ENCODE measurements around the gene CCDC34. TPM values are rescaled to one million over a fixed set of nuclear protein-coding genes. Genes with fewer than 3 reads are reported as not detected.

The CCDC34 gene
- total RNA-seq, 1 donor from 2014 or later: 10.1 TPM

DNA sequence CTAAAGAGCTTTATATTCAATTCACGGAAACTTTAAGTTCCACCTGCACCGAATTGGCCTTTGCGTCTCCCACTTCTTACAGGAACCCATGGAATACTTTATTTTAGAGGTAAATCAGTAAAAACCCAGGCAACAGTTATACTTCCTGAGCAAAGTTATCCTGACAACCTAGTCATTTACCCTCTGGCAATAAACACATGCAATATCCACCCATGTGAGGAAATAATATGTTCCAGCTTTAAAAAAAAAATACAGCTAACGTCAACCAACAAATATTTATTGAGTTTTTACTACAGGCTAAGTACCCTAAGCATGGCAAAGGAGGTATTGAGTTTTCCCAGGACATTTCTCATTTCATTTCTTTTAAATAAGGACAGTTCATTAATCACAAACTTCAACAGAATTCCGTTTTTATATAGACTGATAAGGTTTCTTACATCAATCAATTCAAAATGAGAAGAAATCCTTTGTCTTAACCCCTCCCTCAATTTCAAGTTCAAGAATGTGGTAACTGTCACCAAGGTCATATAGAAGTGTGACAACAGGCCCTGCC, 38.3 kb upstream of the CCDC34 start:
- Mint-ChIP-seq H3K36me3 (ENCODE audit: low read depth) (no peaks in the 10 kb centered on the region), H3K9me3 (no peaks in the 10 kb centered on the region), H3K27me3 (peaks cover 2% of the 10 kb centered on the region), H3K27ac (no peak overlapping the region), H3K4me1 (no peaks in the 10 kb centered on the region), H3K4me3 (no peak overlapping the region)
- intact Hi-C loops (cut with micrococcal nuclease): no loop called here
- DNase-seq: no peak

DNA sequence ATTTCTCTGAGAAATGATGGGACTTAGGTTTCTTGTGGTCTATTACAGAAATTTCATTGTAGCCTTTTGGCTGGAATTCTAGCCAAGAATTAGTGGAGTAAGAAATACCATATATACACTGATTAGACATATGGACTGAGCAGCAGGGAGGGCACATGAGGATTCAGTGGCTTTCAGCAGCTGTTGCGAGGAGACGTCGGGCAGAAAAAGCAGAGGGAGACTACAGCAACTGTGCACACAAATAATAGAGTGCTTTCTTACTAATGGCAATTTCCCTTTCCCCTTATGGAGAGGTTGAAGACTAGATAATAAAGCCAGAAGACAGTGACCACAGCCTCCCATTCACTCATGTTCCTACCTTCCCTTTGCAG, 35.4 kb upstream of the CCDC34 start:
- H3K4me1 Mint-ChIP-seq: no peaks in the 10 kb centered on the region
- H3K9me3 Mint-ChIP-seq: no peaks in the 10 kb centered on the region
- H3K4me3 Mint-ChIP-seq: no peak overlapping the region
- no peaks in the 10 kb centered on the region for H3K36me3 Mint-ChIP-seq (ENCODE audit: low read depth)
- no peak overlapping the region for H3K27ac Mint-ChIP-seq
- intact Hi-C loops (cut with micrococcal nuclease): no loop called here
- H3K27me3 Mint-ChIP-seq: peaks cover 2% of the 10 kb centered on the region
- DNase-seq: no peak

DNA sequence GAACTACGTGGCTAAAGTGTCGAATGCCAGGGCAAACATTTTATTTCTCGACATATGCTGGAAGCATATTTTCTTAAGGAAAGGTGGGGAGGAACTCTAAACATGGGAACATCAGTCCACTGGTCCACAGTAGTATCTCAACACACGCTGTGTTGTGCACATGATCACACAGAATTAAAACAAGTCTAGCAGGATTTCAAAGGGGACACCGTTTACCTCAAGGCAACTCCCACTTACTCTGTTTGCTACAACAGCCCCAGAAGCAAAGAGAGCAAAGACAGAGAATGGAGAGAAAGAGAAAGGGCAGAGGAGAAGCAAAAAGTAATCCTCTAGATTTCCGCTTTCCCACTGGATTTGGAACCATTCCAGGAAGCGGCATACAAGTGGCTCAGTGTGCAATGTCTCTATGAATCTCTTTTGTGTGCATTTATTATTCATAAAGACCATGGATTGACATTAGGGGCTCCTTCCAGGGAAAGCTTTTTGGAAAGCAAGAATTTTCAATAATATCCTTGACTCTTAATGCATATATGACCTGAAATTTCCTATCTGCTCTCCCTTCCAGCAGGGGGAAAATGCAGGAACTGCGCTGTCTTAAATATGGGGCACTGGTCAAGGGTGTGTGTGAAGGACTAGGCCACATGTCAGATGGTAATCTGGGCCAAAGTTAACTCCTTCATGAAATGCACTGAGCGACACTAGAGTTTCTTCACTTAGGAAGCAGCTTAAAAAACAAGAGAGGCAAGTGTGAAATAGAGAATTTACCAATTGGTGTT, 34.8 kb upstream of the CCDC34 start:
- no peak overlapping the region for H3K4me3 Mint-ChIP-seq
- no peaks in the 10 kb centered on the region for H3K4me1 Mint-ChIP-seq
- no peaks in the 10 kb centered on the region for H3K9me3 Mint-ChIP-seq
- no peak overlapping the region for H3K27ac Mint-ChIP-seq
- H3K36me3 Mint-ChIP-seq (ENCODE audit: low read depth): no peaks in the 10 kb centered on the region
- intact Hi-C loops (cut with micrococcal nuclease): no loop called here
- H3K27me3 Mint-ChIP-seq: peaks cover 2% of the 10 kb centered on the region
- no peak for DNase-seq

DNA sequence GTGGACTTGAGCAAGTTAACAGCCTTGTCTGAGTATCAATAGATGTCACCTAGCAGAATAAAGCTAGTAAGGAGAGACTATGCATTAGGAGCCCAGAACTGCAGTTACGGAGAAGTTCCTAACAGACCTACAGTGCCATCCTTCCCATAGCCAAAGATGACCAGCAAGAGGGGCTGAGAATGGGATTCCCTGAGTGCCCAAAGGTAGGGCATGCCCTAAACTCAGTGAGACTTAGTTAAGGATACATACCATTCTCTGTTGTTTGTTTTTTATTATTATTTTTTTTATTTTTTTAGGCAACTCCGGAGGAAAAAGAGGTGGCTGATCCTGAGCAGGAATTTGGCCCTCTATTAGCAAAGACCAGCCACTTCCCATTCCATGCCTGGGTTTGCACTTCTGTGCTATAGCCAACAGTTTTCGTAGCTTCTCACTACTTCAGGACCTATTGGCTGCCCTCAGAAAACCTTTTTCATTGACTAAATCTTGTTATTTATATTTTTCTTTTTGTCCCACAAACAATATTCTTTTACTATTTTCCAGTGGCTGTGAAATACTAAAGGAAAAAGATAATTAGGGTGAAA, 33.3 kb upstream of the CCDC34 start:
- no peaks in the 10 kb centered on the region for H3K36me3 Mint-ChIP-seq (ENCODE audit: low read depth)
- H3K27me3 Mint-ChIP-seq: peaks cover 2% of the 10 kb centered on the region
- no peak overlapping the region for H3K27ac Mint-ChIP-seq
- H3K9me3 Mint-ChIP-seq: no peaks in the 10 kb centered on the region
- no peak overlapping the region for H3K4me3 Mint-ChIP-seq
- no peak for DNase-seq
- no peaks in the 10 kb centered on the region for H3K4me1 Mint-ChIP-seq
- intact Hi-C loops (cut with micrococcal nuclease): no loop called here

DNA sequence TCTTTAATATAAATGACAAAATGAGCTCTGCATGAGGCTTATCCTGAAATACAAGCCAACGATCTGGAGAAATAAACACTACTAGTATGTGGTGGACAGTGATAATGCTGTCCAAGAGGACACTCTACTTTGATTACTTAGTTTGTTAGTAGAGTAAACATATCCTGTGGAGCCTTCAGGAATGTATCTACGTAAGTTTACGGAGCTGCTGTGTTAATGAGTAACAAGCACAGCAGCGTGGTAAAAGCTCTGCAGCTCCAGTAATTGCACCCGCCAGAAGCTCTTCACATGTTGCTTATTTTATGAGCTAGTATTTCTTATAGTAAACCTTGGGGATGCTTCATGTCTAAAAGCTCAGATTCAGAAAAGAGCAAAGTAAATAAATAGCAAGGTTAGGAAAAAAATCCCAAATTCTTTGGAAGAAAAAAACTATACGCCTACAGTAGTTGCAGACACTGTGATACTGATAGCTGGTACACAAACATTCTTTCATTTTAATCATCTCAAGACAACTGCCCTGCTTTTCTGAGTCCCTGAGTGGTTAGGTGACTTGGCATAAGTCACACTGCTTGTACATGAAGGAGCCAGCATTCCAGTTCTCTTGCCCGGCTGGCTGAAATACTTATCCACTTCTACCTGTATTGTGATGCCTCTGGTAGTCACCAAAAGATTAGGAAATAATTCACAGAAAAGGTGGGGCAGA, 32.7 kb upstream of the CCDC34 start:
- peaks cover 2% of the 10 kb centered on the region for H3K27me3 Mint-ChIP-seq
- no peaks in the 10 kb centered on the region for H3K4me1 Mint-ChIP-seq
- intact Hi-C loops (cut with micrococcal nuclease): no loop called here
- DNase-seq: no peak
- H3K36me3 Mint-ChIP-seq (ENCODE audit: low read depth): no peaks in the 10 kb centered on the region
- H3K9me3 Mint-ChIP-seq: no peaks in the 10 kb centered on the region
- no peak overlapping the region for H3K4me3 Mint-ChIP-seq
- no peak overlapping the region for H3K27ac Mint-ChIP-seq

DNA sequence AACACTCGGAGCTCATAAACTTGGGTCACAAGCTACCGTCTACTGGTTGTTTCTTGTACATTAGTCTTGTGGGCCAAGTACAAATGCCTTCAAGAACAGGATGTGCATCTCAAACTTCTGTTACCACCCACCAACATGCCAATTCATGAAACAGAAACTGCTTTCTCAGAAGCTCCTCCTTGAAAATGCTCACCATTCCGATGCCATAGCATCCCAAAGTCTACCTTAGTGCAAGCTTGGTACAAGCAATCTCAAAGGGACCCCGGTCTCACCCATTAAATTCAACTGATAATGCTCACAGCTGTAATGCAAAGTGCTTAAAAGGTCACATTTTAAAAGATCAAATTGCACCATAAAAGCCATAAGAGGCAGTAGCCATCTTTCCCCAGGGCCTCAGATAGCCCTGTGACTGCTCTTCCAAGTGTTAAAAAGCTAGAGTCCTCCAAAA, 31.8 kb upstream of the CCDC34 start:
- Mint-ChIP-seq H3K36me3 (ENCODE audit: low read depth) (no peaks in the 10 kb centered on the region), H3K27me3 (peaks cover 2% of the 10 kb centered on the region), H3K9me3 (no peaks in the 10 kb centered on the region), H3K27ac (no peak overlapping the region), H3K4me1 (no peaks in the 10 kb centered on the region), H3K4me3 (no peak overlapping the region)
- intact Hi-C loops (cut with micrococcal nuclease): no loop called here
- no peak for DNase-seq

DNA sequence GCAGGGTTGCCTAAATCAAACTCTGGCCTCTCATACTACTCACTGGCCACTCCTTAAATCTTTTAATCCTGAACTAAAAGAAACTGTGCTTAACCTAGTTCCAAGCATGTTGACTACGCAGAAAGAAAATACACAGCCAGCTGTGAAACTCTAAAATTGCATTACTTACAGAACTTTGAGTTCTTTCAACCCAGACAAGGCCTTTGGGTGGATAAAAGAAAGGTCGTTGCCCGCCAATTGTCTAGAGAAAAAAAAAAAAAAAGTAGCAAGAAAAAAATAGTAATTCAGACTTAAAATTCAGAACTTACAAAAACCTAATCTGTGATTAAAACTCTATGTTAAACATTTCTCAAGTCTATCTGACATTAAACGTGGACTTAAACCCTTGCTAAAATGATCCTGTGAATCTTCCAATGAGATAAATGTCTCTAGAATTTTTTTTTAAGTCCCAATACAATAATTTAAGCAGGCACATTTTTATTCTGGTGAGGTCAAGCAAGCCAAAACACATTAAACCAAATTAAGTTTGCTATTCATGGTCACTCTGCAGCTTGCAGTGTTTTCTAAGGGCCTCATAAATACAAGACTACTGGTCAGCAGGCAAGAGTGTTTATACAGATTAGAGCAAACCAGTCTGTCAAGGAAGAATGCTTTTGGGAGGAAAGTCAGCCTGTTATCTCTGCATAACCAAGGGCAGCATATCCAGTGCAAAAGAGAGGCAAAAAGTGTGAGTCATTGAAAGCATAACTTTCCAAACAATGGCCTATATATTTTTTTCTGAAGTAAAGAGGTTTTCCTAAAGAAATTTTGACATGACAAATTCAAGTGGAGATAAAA, 29.5 kb upstream of the CCDC34 start:
- Mint-ChIP-seq H3K4me1 (peaks cover 2% of the 10 kb centered on the region), H3K27ac (no peak overlapping the region), H3K27me3 (peaks cover 2% of the 10 kb centered on the region), H3K9me3 (no peaks in the 10 kb centered on the region), H3K4me3 (no peak overlapping the region), H3K36me3 (ENCODE audit: low read depth) (no peaks in the 10 kb centered on the region)
- DNase-seq: no peak
- intact Hi-C loops (cut with micrococcal nuclease): no loop called here

DNA sequence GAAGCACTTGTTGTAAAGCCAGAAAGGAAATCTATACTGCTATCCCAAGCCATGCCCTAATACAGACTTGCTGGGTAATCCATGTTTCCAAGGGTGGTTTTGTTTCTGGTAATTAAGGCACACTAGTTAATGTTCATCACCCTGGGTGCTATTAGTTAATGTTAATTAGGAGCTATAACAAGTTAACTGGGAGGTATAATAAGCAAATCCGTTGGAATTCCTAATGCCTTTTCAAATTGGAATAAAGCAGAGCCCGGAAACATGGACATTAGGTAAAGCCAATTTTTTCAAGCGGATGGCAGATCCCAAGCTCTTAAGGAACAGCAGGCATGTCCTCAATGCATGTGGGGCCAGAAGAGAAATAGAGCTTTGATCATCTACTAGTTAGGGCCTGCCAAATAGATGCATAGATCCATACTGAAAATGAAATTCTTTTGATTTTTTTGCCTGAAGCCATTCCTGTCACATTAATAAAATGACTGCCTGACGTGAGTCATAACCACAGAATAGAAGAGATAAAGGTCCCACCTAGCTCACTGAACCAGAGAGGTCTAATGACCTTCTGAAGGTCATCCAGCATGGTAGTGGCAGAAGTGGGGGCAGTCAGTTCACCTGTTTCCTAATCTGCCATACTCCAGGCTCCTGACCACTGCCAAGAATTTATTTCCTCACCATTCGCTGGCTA, 28.5 kb upstream of the CCDC34 start:
- Mint-ChIP-seq H3K36me3 (ENCODE audit: low read depth) (no peaks in the 10 kb centered on the region), H3K9me3 (no peaks in the 10 kb centered on the region), H3K4me1 (peaks cover 2% of the 10 kb centered on the region), H3K27ac (no peak overlapping the region), H3K4me3 (no peak overlapping the region), H3K27me3 (peaks cover 5% of the 10 kb centered on the region)
- DNase-seq: no peak
- intact Hi-C loops (cut with micrococcal nuclease): no loop called here

DNA sequence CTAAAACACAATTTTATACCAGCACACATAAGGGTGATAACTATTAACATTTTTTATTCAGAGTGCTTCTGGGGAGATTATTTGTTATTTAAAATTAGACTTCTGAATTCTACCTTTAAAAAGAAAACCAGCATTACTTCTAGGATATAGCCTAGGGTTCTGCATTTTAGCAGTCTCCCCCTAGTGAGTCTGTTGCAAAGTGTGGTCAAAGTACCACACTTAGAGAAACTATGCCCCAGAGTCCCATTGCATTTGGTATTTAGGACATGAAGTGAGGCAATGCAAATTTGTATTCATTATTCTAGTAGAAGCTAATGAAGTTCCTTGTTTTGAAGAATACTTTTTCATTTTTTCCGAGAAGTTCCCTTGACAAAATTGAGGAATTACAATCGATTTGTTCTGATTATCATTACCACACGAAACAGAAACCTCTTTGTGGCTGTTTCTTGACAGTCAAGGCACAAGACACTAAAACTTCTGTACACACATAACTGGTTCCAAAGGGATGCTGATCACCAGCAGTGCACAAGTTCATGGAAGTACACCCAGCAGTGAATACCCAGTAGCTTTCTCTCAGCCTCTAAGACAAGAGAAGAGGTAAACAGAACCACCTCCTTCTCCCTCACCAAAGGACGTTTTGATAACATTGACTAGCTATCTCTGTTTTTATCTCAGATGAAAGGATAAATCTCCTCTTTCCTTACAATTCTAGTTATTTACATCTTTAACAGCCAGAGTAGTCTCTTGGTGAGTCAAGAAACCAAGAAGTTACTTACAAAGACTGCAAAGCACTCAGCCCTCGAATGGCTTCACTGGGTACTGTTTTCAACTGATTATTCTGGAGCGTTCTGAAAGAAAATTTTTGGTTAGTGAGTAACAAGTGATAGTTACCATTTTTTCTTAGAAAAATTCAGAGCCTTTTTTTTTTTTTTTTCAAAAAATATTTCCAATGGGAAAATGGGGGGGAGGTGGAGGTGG, 27.6 kb upstream of the CCDC34 start:
- Mint-ChIP-seq H3K4me1 (peaks cover 2% of the 10 kb centered on the region), H3K36me3 (ENCODE audit: low read depth) (no peaks in the 10 kb centered on the region), H3K27ac (no peak overlapping the region), H3K9me3 (no peaks in the 10 kb centered on the region), H3K4me3 (no peak overlapping the region), H3K27me3 (peaks cover 8% of the 10 kb centered on the region)
- no peak for DNase-seq
- intact Hi-C loops (cut with micrococcal nuclease): no loop called here

DNA sequence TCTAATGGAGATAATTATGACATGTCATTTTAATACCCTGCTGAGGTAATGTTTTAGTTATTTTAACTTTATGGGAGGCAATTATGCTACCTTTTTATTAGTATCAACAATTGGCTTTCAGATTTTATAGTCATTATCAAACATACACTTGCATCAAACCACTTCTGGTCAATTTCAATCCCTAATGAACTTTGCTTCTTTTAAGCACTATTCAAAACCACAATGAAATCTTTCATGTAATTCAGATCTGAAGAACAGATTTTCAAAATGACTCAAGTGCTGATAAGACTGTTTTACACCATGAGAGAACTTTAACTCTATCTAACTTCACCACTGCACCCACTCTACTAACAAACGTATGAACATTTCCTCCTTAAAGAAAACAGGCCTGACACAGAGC, 25.9 kb upstream of the CCDC34 start:
- Mint-ChIP-seq H3K27ac (no peak overlapping the region), H3K9me3 (no peaks in the 10 kb centered on the region), H3K36me3 (ENCODE audit: low read depth) (no peaks in the 10 kb centered on the region), H3K4me1 (peaks cover 2% of the 10 kb centered on the region), H3K4me3 (no peak overlapping the region), H3K27me3 (peaks cover 13% of the 10 kb centered on the region)
- intact Hi-C loops (cut with micrococcal nuclease): loop anchor here (2.0 kb wide), 1 partner anchor 70 kb away; no protein-coding TSS in a partner anchor
- DNase-seq: no peak

DNA sequence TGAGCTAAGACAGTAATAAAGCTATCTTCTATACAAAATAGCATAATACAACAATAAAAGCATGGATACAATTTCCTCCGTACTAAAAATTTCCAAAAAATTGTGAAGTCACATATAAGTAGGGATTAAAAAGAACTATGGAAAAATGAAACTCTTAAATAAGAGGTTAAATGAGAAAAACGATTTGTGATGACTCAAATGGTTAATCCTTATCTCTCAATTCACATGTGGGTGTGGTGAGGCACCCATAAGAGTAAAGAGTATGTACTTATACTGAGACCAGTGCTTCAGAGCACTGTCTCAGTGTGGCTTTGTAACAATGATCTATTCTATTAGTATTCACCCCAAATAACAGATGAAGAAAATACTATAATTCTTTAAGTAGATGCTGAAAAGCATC, 25.0 kb upstream of the CCDC34 start:
- H3K36me3 Mint-ChIP-seq (ENCODE audit: low read depth): no peaks in the 10 kb centered on the region
- H3K4me3 Mint-ChIP-seq: no peak overlapping the region
- H3K27me3 Mint-ChIP-seq: peaks cover 13% of the 10 kb centered on the region

DNA sequence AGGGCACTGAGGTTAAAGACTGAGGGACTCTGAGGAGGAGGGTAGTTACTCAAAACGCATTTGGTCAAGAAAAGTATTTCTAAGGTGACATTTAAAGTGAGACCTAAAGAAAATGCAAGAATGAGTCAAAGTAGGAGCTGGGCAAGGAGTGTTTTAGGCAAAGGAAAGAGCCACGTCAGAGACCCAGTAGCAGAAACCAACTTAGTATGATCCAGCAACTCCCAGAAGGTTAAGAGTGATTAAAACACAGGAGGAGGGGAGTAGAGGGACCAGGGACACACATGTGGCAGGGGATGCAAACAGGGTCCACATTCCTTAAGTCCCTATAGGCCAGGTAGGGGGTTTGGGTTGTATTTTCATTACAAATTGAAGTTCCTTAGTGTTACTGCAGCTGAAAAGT, 24.3 kb upstream of the CCDC34 start:
- Mint-ChIP-seq H3K4me3 (no peak overlapping the region), H3K4me1 (peaks cover 2% of the 10 kb centered on the region), H3K27ac (no peak overlapping the region)

More for the DNA sequence above, 25.0 kb upstream of the CCDC34 start:
- DNase-seq: no peak
- Mint-ChIP-seq H3K27ac (no peak overlapping the region), H3K9me3 (no peaks in the 10 kb centered on the region), H3K4me1 (peaks cover 2% of the 10 kb centered on the region)
- intact Hi-C loops (cut with micrococcal nuclease): loop anchor here (2.0 kb wide), 1 partner anchor 69 kb away; no protein-coding TSS in a partner anchor

More for the DNA sequence above, 24.3 kb upstream of the CCDC34 start:
- Mint-ChIP-seq H3K9me3 (no peaks in the 10 kb centered on the region), H3K27me3 (peaks cover 13% of the 10 kb centered on the region), H3K36me3 (ENCODE audit: low read depth) (no peaks in the 10 kb centered on the region)
- no peak for DNase-seq
- intact Hi-C loops (cut with micrococcal nuclease): no loop called here

All from activated CD4-positive, alpha-beta T cell treated with anti-CD3 and anti-CD28 coated beads, Interleukin-2, amount 10 ng/mL, durations not matched to agents 24 days and 14 days (primary cell).